Neural cell (in vitro differentiated cells): ENCODE data around the gene CD164L2.

Source experiments
- EP300 ChIP-seq: fragments of 450-650 bp; conservative IDR thresholded peaks from 2 replicates; pipeline ENCODE4 v1.6.1; 2014; ENCODE audit warnings: antibody characterized with exemption, mild to moderate bottlenecking, moderate library complexity; ENCODE audit not compliant: poor library complexity, severe bottlenecking
- EZH2 ChIP-seq: fragments of 200-600, 300-800 bp; shearing (Covaris generic), sonication (generic); IDR thresholded peaks from 2 replicates; pipeline ENCODE4 v1.6.1; 2014; ENCODE audit warnings: antibody characterized with exemption, low read length, borderline replicate concordance, mild to moderate bottlenecking; ENCODE audit not compliant: insufficient read depth, poor library complexity, severe bottlenecking
- MXI1 ChIP-seq: fragments of 450-650 bp; conservative IDR thresholded peaks from 2 replicates; pipeline ENCODE4 v1.6.1; 2014; ENCODE audit warnings: antibody characterized with exemption, mild to moderate bottlenecking; ENCODE audit not compliant: poor library complexity, severe bottlenecking
- POLR2AphosphoS5 ChIP-seq: IDR thresholded peaks from 2 replicates; pipeline ENCODE4 v1.6.1; 2012
- RAD21 ChIP-seq: fragments of 450-650 bp; conservative IDR thresholded peaks from 2 replicates; pipeline ENCODE4 v1.6.1; 2014; ENCODE audit warnings: antibody characterized with exemption, mild to moderate bottlenecking, moderate library complexity
- SMC3 ChIP-seq: fragments of 450-650 bp; conservative IDR thresholded peaks from 2 replicates; pipeline ENCODE4 v1.6.1; 2014; ENCODE audit warnings: antibody characterized with exemption, mild to moderate bottlenecking, moderate library complexity; ENCODE audit not compliant: poor library complexity
- TAF1 ChIP-seq: IDR thresholded peaks from 2 replicates; pipeline ENCODE4 v1.6.1; 2012; ENCODE audit warnings: low read depth
- TF ChIP-seq, protein P1 (sequence below): fragments of 450-650 bp; IDR thresholded peaks from 2 replicates; pipeline ENCODE4 v1.5.1; 2014; ENCODE audit warnings: antibody characterized with exemption, mild to moderate bottlenecking, moderate library complexity; ENCODE audit not compliant: poor library complexity, severe bottlenecking
- TF ChIP-seq, protein P2 (sequence below): IDR thresholded peaks from 2 replicates; pipeline ENCODE4 v1.6.1; 2012; ENCODE audit warnings: borderline replicate concordance

DNA sequence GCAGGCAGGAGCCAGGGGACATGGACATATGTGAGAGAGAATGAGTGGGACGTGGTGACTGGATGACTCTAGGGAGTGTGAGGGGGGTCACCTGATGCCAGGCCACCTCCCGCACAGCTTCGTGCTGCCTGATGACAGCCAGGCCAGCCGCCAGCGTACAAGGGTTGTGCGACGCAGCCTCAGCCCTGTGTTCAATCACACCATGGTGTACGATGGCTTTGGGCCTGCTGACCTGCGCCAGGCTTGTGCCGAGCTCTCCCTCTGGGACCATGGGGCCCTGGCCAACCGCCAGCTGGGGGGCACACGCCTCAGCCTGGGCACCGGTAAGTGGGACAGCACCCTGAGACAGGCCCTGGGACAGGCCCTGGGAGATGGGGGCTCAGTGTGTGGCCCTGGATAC lies 30.0 kb downstream of the CD164L2 start:
- TF ChIP-seq, protein P1, sequence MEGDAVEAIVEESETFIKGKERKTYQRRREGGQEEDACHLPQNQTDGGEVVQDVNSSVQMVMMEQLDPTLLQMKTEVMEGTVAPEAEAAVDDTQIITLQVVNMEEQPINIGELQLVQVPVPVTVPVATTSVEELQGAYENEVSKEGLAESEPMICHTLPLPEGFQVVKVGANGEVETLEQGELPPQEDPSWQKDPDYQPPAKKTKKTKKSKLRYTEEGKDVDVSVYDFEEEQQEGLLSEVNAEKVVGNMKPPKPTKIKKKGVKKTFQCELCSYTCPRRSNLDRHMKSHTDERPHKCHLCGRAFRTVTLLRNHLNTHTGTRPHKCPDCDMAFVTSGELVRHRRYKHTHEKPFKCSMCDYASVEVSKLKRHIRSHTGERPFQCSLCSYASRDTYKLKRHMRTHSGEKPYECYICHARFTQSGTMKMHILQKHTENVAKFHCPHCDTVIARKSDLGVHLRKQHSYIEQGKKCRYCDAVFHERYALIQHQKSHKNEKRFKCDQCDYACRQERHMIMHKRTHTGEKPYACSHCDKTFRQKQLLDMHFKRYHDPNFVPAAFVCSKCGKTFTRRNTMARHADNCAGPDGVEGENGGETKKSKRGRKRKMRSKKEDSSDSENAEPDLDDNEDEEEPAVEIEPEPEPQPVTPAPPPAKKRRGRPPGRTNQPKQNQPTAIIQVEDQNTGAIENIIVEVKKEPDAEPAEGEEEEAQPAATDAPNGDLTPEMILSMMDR: no peak
- TF ChIP-seq MXI1: no peak
- TF ChIP-seq, protein P2, sequence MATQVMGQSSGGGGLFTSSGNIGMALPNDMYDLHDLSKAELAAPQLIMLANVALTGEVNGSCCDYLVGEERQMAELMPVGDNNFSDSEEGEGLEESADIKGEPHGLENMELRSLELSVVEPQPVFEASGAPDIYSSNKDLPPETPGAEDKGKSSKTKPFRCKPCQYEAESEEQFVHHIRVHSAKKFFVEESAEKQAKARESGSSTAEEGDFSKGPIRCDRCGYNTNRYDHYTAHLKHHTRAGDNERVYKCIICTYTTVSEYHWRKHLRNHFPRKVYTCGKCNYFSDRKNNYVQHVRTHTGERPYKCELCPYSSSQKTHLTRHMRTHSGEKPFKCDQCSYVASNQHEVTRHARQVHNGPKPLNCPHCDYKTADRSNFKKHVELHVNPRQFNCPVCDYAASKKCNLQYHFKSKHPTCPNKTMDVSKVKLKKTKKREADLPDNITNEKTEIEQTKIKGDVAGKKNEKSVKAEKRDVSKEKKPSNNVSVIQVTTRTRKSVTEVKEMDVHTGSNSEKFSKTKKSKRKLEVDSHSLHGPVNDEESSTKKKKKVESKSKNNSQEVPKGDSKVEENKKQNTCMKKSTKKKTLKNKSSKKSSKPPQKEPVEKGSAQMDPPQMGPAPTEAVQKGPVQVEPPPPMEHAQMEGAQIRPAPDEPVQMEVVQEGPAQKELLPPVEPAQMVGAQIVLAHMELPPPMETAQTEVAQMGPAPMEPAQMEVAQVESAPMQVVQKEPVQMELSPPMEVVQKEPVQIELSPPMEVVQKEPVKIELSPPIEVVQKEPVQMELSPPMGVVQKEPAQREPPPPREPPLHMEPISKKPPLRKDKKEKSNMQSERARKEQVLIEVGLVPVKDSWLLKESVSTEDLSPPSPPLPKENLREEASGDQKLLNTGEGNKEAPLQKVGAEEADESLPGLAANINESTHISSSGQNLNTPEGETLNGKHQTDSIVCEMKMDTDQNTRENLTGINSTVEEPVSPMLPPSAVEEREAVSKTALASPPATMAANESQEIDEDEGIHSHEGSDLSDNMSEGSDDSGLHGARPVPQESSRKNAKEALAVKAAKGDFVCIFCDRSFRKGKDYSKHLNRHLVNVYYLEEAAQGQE: no peak
- no peak for TF ChIP-seq POLR2AphosphoS5
- TF ChIP-seq EZH2: no peak
- TF ChIP-seq SMC3: no peak
- TF ChIP-seq TAF1: no peak
- no peak for TF ChIP-seq RAD21
- TF ChIP-seq EP300: no peak
